CMK (cell line): ENCODE data around the gene AKAP7.
"Not testable (repeated sequence)": the region's sequence is repeated elsewhere in the genome, so short reads cannot be mapped to it uniquely, and the experiment has no call there.

ENCODE experiments used
- DNase-seq: peaks from one replicate; pipeline ENCODE4 v3.0.0-alpha.2; 2010; ENCODE audit warnings: low read depth

The AKAP7 gene

DNA sequence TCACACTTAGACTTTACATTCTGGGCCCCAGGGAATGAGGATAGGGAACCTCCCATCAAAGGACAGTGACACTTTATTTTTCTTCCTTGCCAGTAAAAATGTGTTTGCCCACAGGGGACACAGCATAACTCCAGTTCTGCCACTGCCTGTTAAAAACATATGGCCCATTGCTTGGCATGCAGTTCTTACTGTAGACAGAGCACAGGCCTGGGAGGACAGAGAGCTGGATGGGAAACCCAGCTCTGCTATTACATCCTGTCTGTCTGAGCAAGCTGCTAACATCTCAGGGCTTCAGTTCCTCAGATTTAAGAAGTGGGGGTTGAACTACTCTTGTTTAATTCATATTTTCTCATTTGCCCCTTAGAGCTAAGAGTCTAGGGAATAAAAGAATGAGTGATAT, 120.2 kb downstream of the AKAP7 start:
- DNase-seq: no peak

DNA sequence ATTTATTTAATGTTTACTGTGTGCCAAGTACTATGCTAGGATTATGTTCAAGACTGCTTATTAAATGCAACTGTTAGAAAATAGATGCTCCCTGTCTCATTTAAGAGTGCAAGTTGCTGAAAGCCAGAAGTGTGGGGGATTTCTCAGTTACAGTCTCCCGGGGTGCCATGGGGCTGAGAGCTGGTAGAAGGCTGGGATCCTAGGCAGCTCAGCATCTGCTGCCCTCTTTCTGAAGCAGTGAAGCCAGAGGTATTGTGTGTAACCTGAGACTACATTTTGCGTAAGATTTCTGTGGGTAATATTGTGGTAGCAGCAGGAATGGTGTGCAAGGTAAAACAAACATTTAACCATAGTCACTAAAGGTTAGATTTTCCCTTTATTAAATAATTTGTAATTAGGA, 120.6 kb downstream of the AKAP7 start:
- no peak for DNase-seq

DNA sequence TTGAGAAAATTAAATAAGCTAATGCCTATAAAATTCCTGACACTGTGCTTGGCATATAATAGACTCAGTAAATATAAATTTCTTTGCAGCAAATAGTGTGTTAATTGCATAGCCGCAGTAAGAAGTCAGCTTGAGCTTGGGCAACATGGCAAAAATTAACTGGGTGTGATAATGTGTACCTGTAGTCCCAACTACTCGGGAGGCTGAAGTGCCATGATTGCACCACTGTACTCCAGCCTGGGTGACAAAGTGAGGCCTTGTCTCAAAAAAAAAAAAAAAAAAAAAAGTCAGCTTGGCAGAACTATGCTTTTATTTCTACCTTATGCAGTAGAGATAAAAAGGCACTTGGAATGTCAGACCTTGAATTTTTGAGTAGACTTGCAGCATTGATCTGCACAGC, 121.8 kb downstream of the AKAP7 start:
- no peak for DNase-seq

DNA sequence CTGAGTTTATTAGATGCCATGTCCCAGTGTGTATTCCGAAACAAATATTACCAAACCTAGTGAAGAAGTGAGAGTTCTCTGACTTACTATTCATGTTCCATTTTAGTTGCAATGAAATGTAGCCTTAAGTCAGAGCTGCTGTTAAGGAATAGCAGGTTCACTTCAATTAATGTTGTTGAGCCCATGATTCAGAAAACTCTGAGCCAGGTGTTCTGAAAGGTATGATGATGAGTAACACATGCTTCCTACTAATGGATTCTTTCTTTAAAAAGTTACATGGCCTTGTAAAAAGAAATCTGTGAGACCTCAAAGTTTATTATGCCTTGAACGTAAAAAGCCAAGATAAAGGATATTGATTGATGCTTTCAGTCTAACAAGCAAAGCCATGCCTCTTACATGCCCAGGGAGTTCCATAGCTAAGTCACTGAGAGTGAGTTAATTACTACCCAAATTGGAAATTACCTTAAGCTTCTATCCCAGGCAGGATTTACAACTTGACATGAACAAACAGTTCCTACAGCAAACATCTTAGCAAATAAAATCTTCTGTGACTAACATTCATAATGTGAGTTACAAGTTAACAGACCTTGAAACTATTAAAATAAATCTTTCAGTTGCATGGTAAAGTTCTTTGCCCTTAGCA, 122.9 kb downstream of the AKAP7 start:
- DNase-seq: no peak

DNA sequence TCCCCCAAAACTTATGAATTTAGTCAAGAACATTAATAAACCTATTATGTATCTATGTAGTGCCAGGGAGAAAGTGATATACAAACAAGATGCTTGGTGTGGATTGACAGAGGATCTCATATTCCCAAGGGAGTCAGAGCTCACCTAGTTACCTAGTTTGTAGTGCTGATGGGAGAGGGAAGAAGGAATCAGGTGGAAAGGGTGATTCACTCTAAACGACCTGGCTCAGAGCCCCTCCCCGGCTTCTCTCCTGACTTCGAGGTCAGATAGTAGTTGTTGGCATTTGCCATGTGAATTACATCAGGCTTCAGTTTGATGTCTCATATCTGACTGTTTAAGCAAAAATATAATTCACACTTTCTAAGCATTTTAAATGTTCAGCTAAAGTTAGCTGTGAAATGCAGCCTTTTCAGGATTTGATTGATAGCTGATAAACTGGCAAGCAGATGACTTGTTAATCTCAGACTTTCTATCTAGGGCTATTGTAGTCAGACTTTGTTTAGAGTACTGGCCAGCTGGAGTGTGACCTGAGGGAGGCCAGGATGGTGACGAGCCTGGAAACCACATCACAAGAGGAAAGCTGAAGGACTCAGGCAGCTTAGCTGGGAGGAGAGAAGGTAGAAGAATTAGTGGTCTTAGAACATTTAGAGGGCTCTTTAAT, 123.7 kb downstream of the AKAP7 start:
- no peak for DNase-seq

DNA sequence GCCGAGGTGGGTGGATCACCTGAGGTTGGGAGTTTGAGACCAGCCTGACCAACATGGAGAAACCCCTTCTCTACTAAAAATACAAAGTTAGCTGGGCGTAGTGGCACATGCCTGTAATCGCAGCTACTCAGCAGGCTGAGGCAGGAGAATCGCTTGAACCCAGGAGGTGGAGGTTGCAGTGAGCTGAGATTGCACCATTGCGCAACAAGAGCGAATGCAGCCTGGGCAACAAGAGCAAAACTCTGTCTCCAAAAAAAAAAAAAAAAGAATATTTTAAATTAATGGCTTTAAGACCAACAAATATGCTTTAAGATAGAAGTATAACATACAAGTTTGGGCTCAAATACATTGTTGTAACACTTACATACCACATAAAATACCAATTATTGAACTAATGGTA, 125.7 kb downstream of the AKAP7 start:
- not testable (repeated sequence) for DNase-seq

DNA sequence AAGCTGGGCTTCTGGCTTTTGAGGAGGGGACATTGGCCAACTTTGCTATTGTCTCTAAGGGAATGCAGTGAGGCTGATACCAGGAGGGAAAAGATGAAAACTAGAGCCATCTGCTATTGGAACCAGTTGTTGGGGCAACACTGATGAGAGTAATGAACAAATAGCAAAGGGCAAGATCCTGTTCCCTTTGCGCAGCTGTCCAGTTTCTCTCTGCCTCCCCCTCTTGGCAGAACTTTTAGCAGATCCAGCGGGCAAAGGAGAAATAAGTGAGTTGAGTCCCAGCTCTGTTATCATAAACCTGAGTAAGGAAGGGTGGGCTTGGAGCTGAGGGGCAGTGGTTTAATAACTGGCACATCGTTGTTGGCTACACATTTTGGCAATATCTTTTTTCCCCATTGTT, 126.8 kb downstream of the AKAP7 start:
- no peak for DNase-seq

DNA sequence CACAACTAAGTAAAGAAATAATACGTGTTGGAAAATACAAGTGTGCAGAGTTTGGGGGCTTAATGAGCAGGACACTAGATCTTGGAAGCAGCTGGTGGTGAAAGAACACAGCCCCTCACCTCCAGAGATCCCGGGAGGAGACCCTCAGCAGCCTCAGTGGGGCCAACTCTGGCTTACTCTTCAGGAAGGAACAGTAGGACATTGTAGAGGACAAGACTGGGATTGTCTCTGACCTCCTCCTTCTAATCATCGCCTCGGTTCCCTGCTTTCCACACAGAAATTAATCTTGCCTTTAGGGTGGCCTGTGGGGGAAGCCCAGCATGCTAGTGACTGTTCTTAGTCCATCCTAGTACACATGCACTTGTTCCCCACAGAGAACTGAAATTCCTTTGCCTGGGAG, 130.7 kb downstream of the AKAP7 start:
- DNase-seq: no peak

DNA sequence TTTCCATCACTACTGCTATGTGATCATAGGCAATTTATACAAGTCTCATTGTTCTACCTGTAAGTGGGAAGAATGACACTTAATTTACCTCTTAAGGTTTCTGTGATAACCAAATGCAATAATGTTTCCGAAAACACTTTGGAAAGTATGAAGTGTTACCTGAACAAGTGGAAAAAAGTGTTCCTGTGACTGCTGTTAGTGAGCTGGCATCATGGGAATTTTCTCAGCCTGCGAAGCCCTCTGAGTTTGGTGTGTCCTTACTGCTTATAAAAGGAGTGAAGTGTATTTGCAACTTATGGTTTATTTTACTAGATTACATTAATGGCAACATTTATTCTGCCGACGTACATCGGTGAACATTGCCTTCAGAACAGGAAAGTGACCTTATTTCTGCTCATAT, 133.0 kb downstream of the AKAP7 start:
- DNase-seq: no peak

DNA sequence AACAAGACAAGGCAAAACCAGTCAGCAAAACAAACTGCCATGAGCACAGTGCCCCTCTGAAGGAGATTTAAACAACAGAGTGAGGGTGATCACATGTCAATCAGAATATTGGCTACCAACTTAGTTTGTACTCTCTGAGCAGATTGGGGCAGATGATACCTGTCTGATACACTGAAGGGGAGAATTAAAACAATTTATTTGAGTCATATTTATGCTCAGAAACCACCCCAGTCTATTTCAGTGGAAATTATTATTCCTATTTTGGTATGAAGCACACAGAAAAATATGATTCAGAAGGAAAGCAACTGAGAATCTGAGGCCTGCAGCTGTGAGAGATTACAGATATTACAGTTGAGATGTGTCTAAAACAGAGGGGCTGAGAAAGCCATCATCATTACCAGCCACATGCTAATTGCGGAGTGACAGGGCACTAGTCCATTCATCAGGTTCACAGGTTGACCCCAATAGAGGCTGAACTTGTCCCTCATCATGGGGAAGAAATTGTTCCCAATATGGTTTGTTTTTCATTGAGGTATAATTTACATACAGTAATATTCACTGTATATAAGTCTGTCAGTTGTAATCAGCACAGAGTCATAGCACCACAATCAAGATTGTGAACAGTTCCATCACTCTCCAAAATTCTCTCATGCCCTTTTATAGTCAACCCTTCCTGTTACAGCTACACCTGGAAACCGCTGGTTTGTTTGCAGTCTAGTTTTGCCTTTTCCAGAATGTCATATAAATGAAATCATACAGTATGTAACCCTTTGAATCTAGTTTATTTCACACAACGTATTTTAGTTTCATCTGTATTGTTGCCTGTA, 134.5 kb downstream of the AKAP7 start:
- DNase-seq: no peak

DNA sequence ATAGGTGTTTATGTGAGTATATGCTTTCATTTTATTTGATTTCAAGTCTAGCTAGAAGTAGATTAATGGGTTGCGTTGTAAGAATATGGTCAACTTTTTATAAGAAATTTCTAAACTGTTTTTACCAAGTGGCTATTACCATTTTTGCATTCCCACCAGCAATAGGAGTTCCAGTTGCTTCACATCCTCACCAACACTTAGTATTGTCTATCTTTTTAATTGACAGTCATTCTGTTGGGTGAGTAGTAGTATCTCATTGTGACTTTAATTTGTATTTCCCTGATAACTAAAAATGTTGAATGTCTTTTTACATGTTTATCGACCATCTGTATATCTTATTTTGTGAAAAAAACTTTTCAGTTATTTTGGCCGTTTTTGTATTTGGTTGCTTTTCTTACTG, 135.3 kb downstream of the AKAP7 start:
- DNase-seq: no peak

DNA sequence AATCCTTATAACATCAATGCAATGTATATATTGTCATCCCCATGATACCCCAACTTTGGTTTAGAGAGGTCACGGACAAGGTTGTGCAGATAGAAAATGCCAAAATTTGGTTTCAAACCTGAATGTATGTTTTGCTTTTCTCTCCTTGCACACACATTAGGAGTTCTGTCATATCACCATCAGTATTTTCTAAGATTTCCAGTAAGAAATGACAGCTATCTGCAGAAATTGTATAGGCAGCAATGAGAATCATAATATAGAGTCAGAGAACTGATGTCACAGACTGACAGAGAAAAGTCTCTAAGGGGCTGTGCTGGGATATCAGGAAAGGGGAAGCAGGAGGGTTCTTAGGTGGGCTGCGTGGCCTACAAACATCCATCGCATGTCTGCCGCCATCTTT, 140.0 kb downstream of the AKAP7 start:
- DNase-seq: no peak

DNA sequence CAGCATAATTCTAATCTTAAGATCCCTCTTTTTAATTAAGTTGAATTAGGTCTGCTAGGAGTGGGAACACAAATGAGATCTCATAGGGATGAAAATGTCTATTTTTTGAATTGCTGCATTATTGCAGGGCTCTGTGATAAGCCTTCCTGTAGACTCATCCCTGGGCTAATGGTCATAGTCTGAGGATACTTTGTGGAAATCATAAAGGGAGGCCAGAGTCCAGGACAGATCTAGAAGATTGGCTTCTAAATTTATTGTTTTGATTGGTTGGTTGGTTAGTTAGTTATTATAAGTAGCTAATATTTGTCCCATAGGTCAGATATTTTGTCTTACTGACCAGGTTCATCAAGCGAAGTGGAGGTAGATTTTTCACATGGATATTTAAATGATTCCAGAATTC, 142.3 kb downstream of the AKAP7 start:
- DNase-seq: no peak

DNA sequence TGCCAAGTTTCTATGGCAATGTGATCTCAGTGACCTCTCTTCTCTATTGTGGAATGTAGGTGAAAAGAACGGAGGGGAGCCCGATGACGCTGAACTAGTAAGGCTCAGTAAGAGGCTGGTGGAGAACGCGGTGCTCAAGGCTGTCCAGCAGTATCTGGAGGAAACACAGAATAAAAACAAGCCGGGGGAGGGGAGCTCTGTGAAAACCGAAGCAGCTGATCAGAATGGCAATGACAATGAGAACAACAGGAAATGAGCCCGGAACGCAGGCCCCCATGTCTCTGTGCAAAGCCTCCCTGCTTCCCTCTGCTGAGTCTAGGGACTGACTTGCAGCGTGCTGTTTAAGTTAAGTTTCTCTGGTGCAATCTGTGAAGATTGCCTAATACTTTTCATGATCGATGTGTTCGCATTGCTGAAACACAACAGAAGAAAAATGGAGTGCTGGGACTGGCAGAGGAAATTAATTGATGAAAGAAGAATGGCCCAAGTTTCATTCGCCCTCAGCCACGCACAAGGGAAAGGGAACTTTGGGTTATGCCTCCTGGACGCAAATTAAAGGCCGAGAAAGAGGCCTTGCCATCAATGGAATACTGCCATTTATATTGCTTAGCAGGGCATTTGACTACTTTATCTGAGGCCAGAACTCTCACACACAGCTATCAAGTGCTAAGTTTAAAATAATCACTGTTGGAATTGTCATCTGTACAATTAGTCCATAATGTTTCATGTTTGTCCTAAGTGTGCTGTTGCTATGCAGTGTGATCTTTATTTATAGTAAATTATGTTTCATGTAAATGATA, 146.4 kb downstream of the AKAP7 start:
- DNase-seq: no peak

DNA sequence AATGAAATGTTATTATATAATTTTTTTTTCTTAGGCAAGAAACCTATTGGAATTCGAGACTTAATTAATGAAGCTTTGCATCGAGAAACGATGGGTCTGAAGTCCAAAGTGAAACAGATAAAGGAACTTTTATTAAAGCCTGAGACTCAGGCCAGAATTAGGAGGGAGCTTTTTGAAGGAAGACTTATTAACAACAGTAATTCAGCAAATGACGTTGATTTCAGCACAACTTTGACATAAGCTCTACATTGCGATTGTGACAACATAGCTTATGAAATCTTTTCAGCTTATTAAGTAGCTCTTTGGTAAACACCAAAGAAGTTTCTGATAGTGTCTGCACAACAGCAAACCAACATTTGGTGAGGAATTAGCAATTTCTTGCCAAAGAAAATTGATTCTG, 147.1 kb downstream of the AKAP7 start:
- no peak for DNase-seq

DNA sequence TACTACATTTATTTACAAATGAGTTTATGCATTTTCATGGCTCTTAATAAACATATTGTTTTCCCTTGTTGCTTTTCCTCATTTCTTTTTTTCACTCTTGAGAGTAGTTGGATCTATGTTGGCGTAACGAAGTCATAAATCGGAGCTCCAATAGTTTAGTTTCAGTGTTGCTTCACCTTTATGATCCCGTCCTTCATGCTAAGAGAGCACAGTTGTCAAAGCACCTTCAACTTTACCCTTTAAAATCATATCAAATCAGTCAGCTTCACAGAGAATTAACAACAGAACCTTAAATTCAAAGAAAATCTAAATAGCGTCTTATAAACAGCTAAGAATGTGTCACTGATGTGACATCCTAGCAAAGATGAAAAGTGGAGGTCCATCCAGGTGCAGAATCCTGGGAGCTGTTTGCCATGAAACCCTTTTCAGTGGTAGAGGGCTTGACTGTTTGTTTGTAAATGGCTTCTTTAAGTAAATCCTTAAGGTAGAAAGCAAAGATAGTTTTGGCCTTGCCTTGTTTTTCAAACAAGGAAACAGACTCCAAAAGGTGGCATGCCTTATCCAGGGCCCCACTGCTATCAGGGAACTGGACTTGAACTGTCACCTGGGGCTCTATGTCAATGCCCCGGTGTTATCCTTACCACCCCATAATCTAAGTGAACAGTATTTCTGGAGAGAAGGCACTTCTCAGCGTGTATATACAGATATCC, 148.4 kb downstream of the AKAP7 start:
- no peak for DNase-seq

DNA sequence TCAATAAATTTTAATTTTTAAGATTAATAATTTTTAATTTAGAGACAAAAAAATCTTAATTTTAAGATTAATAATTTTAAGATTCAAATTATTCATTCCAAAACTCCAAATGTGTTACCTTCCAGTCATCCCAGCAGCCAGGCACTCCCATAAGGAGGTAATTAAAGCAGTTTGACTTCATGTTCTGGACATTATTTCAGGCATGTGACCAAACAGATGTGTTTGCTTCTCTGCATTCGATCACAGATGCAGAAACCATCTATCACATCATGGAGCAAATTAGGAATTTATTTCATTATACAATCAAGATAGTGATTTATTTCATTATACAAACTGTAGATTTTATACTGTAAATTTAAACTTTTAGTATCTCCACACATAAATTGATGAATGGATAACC, 150.3 kb downstream of the AKAP7 start:
- DNase-seq: no peak

DNA sequence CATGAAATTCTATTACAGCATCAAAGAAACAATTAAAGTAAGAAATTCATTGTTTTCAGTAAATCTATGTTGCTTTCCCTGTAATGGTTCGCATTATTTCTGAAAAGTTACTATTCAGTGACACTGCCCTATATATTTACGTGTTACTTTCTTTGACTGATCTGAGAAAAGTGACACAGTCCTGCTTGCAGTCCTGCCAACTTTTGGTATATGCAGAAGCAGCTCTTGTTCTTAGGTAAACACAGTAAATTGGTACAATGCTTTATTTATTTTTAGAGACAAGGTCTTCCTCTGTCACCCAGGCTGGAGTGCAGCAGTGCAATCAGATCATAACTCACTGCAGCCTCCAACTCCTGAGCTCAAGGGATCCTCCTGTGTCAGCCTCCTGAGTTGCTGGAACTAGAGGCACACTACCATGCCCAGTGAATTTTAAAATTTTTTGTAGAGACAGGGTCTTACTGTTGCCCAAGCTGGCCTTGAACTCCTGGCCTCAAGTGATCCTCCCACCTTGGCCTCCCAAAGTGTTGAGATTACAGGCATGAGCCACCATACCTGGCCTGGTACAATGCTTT, 151.3 kb downstream of the AKAP7 start:
- DNase-seq: no peak

DNA sequence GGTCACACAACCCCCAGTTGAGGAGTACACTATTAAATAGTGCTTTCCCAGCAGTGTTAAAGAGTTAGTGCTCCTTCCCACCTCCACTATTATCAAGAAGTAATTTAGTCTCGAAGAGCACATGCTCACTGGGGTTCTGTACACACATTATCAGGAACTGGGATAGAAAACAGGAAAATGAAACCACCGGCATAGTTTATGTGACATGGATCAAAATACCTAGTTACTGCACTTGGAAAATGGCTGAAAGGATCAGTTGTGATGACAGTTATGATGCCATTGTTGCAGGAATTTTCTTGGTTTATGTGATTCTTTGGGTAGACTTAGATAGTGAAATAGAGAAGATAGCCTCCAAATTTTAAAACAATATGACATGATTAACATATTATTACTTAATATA, 152.9 kb downstream of the AKAP7 start:
- DNase-seq: no peak

DNA sequence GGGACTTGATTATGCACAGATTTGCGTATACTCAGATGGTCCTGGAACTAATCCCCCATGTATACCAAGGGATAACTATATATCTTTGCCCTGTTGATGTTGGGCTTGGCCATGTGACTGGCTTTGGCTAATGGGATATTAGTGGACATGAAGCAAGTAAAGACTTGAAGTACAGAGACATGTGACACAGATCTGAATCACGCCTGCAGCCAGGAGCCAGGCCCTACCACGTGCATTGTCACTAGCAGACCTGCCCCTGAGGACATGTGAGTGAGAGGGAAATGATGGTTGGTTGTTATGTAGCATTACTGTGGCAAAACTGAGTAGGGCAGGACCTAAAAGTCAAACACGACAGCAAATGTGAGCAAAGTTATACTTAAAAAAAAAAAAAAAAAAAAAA, 155.7 kb downstream of the AKAP7 start:
- no peak for DNase-seq

DNA sequence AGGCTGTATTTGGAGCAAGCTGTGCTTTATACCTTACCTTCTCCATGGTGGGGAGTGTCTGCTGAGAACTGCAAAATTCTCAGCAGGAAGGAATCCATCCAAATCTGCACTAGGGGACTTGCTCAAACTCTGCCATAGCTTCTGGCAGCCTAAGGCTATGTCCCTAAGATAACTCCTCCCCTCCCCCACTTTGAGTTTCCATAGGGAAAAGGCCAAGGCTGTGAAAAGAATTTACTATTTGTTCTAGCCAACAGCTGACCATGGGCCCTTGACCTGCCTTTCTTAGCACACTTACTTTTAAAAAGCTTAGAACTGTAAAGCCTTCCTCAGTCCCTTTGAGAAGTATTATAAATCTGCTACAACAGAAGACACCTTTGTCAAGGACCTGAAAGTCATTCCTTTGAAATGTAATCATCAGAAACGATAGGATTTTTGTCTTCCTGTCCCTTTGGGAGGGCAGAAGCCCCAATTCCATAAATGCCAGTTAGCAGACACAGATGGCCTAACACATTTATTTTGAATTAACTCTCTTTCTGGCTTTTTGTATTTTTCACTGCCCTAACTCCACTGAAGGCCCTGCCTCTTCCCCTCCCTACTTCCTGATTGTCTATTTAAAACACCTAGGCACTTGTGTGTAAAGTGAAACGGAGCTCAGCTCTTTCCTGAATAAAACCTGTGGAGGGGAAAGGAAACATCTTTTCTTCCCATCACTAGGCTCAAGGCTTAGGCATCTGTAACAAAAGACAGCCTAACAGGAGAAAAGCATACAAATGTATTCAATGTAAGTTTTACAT, 157.1 kb downstream of the AKAP7 start:
- no peak for DNase-seq
